ENCODE results near the gene SRSF6.

Gene SRSF6

DNA sequence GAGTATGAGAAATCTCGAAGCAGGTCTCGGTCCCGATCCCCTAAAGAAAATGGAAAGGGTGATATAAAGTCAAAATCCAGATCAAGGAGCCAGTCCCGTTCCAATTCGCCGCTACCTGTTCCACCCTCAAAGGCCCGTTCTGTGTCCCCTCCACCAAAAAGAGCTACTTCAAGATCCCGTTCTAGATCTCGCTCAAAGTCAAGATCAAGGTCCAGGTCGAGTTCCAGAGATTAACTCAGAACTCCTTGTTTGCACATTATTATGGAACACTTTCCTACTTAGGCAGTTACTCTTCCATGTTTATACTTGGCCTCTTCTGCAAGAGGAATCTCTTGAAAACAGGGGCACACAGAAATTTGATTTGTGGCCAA, 3.1 kb downstream of the SRSF6 start:
- H3K36me3 ChIP-seq (ENCODE audit: control insufficient read depth, insufficient read depth, low read length) = peaks cover 43% of the 10 kb centered on the region
- H3K27ac ChIP-seq (ENCODE audit: insufficient read depth, low read depth, low read length, poor library complexity, severe bottlenecking) = no peak overlapping the region
- H3K4me1 ChIP-seq (ENCODE audit: control insufficient read depth, insufficient read depth, low read length) = peaks cover 5% of the 10 kb centered on the region
- 95 to 97% methylated on average over 10 of the region's 10 CpGs for WGBS, 2 experiments
- no peaks in the 10 kb centered on the region for H3K27me3 ChIP-seq (ENCODE audit: control insufficient read depth, insufficient read depth, low read length, poor library complexity, severe bottlenecking)
- H3K9me3 ChIP-seq (ENCODE audit: control insufficient read depth, low read length) = no peaks in the 10 kb centered on the region
- no peak overlapping the region for H3K4me3 ChIP-seq (ENCODE audit: insufficient read depth, low read depth, low read length)

DNA sequence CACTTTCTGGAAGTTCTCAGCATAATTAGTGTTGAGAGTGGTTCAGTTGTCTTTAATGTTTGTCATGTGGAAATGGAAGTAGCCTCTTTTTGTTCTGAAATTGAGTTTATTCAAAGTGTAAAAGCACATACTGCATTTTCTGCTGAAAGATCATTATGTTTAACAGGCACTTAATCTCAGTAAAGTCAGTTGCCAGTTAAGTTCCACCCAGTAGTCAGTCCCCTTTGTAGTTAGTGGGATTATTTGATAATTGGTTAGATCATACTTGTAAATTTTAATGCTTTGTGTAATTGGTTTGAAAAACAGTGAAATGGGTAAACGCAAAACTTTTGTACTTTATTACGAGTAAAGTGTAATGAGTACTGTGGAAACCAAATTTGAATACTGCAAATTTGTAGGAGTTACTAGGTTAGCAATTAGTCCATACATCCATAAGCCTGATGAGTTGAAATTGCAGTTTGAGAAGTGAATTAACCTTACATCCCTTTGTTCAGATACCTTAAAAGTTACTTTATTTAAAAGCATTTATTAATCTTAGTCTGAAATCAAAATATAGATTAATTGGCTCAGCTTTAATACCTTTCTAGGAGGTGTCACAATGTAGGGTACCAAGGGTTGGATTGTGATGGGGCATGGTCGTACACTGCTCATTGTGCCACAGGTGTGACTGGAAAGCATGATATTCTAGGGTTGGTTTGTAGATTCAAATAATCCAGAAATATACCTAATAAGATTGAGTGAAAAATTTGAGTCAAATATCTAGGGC, 4.4 kb downstream of the SRSF6 start:
- Histone ChIP-seq H3K4me1 (ENCODE audit: control insufficient read depth, insufficient read depth, low read length) (peaks cover 5% of the 10 kb centered on the region), H3K9me3 (ENCODE audit: control insufficient read depth, low read length) (no peaks in the 10 kb centered on the region), H3K4me3 (ENCODE audit: insufficient read depth, low read depth, low read length) (no peak overlapping the region), H3K27ac (ENCODE audit: insufficient read depth, low read depth, low read length, poor library complexity, severe bottlenecking) (no peak overlapping the region), H3K27me3 (ENCODE audit: control insufficient read depth, insufficient read depth, low read length, poor library complexity, severe bottlenecking) (no peaks in the 10 kb centered on the region), H3K36me3 (ENCODE audit: control insufficient read depth, insufficient read depth, low read length) (peaks cover 43% of the 10 kb centered on the region)
- 94% methylated on average over 3 of the region's 3 CpGs for WGBS, 2 experiments

DNA sequence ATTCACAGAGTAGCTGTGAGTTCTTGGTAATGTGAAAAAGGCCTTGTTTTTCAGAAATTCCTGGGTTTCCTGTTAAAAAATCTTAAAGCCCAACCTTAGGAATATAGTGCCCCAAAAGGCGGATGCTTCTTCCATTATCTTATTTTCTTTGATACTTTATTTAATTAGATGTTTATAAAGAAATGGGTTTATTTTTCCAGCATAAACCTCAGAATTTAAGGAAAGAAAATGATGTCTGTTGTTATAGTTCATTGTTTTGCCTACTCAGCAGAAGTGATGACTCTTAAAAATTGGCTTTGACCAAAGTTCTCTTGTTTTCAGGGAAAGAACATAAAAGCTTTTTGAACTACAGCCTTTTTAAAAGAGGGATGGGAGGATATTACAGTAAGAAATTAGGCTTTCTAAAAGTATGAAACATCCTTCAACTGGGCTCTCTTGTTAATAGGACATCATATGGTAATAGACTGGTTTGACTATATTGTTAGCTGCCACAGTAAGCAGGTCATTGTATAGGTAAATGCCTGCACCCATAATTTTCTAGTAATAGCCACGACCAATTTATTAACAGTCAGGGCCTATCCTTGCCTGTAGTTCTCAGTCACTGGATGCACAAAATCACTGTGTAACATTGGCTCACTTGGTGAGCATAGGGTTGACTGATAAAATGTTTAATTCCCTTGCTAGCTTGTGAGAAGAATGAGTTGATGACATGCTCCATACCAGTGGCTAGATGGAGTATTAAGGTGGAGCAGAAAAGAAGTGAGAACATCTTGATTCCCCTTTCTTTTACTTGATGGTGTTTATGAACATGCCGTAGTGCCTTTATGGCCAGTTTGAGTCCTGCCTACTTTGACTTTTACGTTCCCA, 5.2 kb downstream of the SRSF6 start:
- Histone ChIP-seq H3K4me3 (ENCODE audit: insufficient read depth, low read depth, low read length) (no peak overlapping the region), H3K36me3 (ENCODE audit: control insufficient read depth, insufficient read depth, low read length) (peaks cover 43% of the 10 kb centered on the region), H3K4me1 (ENCODE audit: control insufficient read depth, insufficient read depth, low read length) (peaks cover 5% of the 10 kb centered on the region), H3K27ac (ENCODE audit: insufficient read depth, low read depth, low read length, poor library complexity, severe bottlenecking) (no peak overlapping the region), H3K27me3 (ENCODE audit: control insufficient read depth, insufficient read depth, low read length, poor library complexity, severe bottlenecking) (no peaks in the 10 kb centered on the region), H3K9me3 (ENCODE audit: control insufficient read depth, low read length) (no peaks in the 10 kb centered on the region)
- WGBS, 2 experiments = 90 to 95% methylated on average over 3 of the region's 4 CpGs

DNA sequence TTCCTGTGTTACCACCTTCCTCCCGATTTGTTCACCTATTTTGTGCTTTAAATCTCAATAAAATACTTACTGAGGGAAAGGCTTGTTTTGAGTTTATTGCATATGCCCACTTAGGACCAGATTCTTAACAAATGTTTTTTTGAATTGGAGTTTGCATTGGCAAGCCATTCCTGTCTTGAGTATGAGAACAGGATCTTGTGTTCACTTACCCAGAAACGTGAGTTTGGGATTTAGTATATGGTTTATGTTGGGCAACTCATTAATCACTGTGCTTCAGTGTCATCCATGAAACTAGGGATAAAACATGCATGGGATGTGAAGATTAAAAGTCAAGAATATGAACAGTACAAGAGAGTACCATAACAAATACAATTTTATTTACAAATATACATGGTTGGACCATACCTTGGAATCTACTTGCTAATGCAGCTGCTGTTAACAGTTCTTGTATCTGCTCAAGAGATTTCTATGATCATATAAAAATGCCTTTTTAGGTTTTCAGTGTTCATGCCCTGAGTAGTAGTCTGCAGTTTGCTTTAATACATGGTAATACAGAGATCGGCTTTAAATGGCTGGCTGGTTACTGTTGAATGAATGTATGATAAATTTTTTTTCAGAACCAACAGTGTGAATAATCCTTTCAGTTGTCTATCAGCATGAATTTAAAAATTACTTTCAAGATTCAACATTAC, 6.0 kb downstream of the SRSF6 start:
- H3K4me3 ChIP-seq (ENCODE audit: insufficient read depth, low read depth, low read length) = no peak overlapping the region
- H3K36me3 ChIP-seq (ENCODE audit: control insufficient read depth, insufficient read depth, low read length) = peaks cover 43% of the 10 kb centered on the region
- 84 to 96% methylated on average over 2 to 3 of the region's 3 CpGs for WGBS, 2 experiments
- peaks cover 5% of the 10 kb centered on the region for H3K4me1 ChIP-seq (ENCODE audit: control insufficient read depth, insufficient read depth, low read length)
- no peak overlapping the region for H3K27ac ChIP-seq (ENCODE audit: insufficient read depth, low read depth, low read length, poor library complexity, severe bottlenecking)
- H3K27me3 ChIP-seq (ENCODE audit: control insufficient read depth, insufficient read depth, low read length, poor library complexity, severe bottlenecking) = no peaks in the 10 kb centered on the region
- H3K9me3 ChIP-seq (ENCODE audit: control insufficient read depth, low read length) = no peaks in the 10 kb centered on the region

DNA sequence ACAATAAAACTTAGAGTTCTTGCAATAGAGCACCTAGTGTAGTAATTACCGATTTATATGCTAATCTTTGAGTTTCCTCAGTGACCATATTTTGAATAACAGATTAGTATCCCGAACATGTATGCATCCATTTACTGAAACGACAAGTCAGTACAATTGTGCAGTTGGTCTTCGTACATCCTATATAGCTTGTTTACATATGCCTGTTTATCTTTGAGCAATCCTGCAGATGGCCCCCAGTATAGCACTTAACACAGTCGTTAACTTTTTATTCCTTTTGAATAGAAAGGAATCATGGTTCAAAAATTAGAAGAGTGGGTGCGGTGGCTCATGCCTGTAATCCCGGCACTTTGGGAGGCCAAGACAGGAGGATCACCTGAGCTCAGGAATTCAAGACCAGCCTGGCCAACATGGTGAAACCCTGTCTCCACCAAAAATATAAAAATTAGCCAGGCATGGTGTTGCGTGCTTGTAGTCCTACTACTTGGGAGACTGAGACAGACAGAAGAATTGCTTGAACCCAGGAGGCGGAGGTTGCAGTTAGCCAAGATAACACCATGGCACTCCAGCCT, 6.6 kb downstream of the SRSF6 start:
- no peaks in the 10 kb centered on the region for H3K9me3 ChIP-seq (ENCODE audit: control insufficient read depth, low read length)
- no peak overlapping the region for H3K27ac ChIP-seq (ENCODE audit: insufficient read depth, low read depth, low read length, poor library complexity, severe bottlenecking)
- no peaks in the 10 kb centered on the region for H3K27me3 ChIP-seq (ENCODE audit: control insufficient read depth, insufficient read depth, low read length, poor library complexity, severe bottlenecking)
- peaks cover 43% of the 10 kb centered on the region for H3K36me3 ChIP-seq (ENCODE audit: control insufficient read depth, insufficient read depth, low read length)
- peaks cover 1% of the 10 kb centered on the region for H3K4me1 ChIP-seq (ENCODE audit: control insufficient read depth, insufficient read depth, low read length)
- WGBS, 2 experiments = 94 to 96% methylated on average over 9 of the region's 9 CpGs
- H3K4me3 ChIP-seq (ENCODE audit: insufficient read depth, low read depth, low read length) = no peak overlapping the region

DNA sequence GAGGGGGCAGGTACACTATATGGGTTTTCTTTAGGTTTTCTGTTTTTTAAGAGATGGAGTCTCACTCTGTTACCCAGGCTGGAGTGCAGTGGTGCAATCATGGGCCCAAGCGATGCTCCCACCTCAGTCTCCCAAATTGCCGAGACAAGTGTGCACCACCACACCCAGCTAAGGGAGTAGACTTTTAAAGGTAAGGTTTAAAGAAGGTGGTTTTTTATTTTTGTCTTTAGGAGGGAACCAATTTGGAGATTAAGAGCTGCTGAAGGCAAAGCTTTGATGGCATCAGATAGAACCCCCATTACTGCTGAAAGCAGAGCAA, 7.9 kb downstream of the SRSF6 start:
- WGBS, 2 experiments = 91 to 96% methylated on average over 2 of the region's 2 CpGs
- H3K4me1 ChIP-seq (ENCODE audit: control insufficient read depth, insufficient read depth, low read length) = no peaks in the 10 kb centered on the region
- H3K27me3 ChIP-seq (ENCODE audit: control insufficient read depth, insufficient read depth, low read length, poor library complexity, severe bottlenecking) = no peaks in the 10 kb centered on the region
- no peak overlapping the region for H3K4me3 ChIP-seq (ENCODE audit: insufficient read depth, low read depth, low read length)
- peaks cover 32% of the 10 kb centered on the region for H3K36me3 ChIP-seq (ENCODE audit: control insufficient read depth, insufficient read depth, low read length)
- no peaks in the 10 kb centered on the region for H3K9me3 ChIP-seq (ENCODE audit: control insufficient read depth, low read length)
- H3K27ac ChIP-seq (ENCODE audit: insufficient read depth, low read depth, low read length, poor library complexity, severe bottlenecking) = no peak overlapping the region

DNA sequence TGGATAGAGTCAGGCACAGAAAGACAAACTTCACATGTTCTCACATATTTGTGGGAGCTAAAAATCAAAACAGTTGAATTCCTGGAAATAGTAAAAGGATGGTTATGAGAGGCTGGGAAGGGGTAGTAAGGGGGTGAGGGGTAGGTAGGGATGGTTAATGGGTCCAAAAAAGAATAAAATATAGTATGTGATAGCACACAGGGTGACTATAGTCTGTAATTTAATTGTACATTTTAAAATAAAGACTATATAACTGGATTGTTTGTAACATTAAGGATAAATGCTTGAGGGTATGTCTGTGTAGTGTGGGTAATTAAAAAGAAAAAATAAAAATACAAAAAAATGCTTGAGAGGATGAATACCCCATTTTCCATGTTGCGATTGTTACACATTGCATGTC, 9.9 kb downstream of the SRSF6 start:
- H3K9me3 ChIP-seq (ENCODE audit: control insufficient read depth, low read length) = no peaks in the 10 kb centered on the region
- H3K4me3 ChIP-seq (ENCODE audit: insufficient read depth, low read depth, low read length) = no peak overlapping the region
- H3K27me3 ChIP-seq (ENCODE audit: control insufficient read depth, insufficient read depth, low read length, poor library complexity, severe bottlenecking) = no peaks in the 10 kb centered on the region
- no peak overlapping the region for H3K27ac ChIP-seq (ENCODE audit: insufficient read depth, low read depth, low read length, poor library complexity, severe bottlenecking)
- H3K36me3 ChIP-seq (ENCODE audit: control insufficient read depth, insufficient read depth, low read length) = peaks cover 23% of the 10 kb centered on the region
- H3K4me1 ChIP-seq (ENCODE audit: control insufficient read depth, insufficient read depth, low read length) = no peaks in the 10 kb centered on the region
- 100% methylated on average over 1 of the region's 1 CpG for WGBS, 2 experiments

DNA sequence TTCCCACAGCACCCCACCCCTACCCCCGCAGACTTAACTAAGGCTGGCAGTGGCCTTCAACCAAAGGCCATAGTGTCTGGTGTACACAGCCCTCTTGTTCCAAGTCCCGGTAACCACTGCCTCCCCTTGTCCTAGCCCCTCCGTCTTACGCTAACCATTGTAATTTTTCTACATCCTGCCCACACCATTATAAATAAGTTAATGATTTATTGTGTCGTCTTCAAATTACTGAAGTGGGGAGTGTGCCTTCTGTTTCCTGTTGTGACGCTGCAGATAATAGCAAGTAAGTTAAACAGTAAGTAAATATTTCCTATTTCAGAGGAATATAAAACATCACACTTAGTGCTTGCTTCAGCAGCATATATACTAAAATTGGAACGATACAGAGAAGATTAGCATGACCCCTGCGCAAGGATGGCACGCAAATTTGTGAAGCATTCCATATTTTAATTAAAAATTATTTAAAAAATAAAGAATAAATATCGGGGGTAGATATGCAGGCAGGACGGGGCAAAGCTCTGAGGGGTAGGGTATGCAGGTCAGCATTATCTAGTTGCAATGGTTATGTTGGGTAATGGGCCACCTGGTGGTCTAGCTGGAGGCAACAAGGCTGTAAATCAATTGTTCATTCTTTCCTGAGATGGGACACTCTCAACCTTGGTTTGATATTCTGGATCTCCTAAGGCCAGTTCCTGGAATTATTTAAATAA, 15.1 kb downstream of the SRSF6 start:
- H3K27me3 ChIP-seq (ENCODE audit: control insufficient read depth, insufficient read depth, low read length, poor library complexity, severe bottlenecking) = peaks cover 1% of the 10 kb centered on the region
- 91 to 94% methylated on average over 5 to 8 of the region's 11 CpGs for WGBS, 2 experiments
- no peaks in the 10 kb centered on the region for H3K36me3 ChIP-seq (ENCODE audit: control insufficient read depth, insufficient read depth, low read length)
- H3K9me3 ChIP-seq (ENCODE audit: control insufficient read depth, low read length) = no peaks in the 10 kb centered on the region
- no peak overlapping the region for H3K4me3 ChIP-seq (ENCODE audit: insufficient read depth, low read depth, low read length)
- no peak overlapping the region for H3K27ac ChIP-seq (ENCODE audit: insufficient read depth, low read depth, low read length, poor library complexity, severe bottlenecking)
- H3K4me1 ChIP-seq (ENCODE audit: control insufficient read depth, insufficient read depth, low read length) = no peaks in the 10 kb centered on the region

DNA sequence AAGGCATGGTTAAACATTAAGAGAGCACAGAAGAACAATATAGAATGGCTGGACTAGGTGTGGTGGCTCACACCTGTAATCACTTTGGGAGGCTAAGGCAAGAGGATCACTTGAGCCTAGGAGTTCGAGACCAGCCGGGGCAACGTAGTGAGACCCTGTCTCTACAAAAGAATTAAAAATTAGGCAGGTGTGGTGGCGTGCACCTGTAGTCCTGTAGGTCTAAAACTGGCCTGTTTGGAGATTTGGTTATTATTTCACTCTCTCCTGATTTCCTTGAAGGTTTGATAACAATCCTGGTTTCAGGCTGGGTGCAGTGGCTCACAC, 15.6 kb downstream of the SRSF6 start:
- no peaks in the 10 kb centered on the region for H3K36me3 ChIP-seq (ENCODE audit: control insufficient read depth, insufficient read depth, low read length)
- WGBS, 2 experiments = 83 to 93% methylated on average over 4 of the region's 4 CpGs
- H3K4me3 ChIP-seq (ENCODE audit: insufficient read depth, low read depth, low read length) = no peak overlapping the region
- peaks cover 4% of the 10 kb centered on the region for H3K27me3 ChIP-seq (ENCODE audit: control insufficient read depth, insufficient read depth, low read length, poor library complexity, severe bottlenecking)
- no peaks in the 10 kb centered on the region for H3K4me1 ChIP-seq (ENCODE audit: control insufficient read depth, insufficient read depth, low read length)
- no peak overlapping the region for H3K27ac ChIP-seq (ENCODE audit: insufficient read depth, low read depth, low read length, poor library complexity, severe bottlenecking)
- no peaks in the 10 kb centered on the region for H3K9me3 ChIP-seq (ENCODE audit: control insufficient read depth, low read length)
